Endometrial microvascular endothelial cells (primary cell): ENCODE measurements around the gene IRF2. TPM values are rescaled to one million over a fixed set of nuclear protein-coding genes. Genes with fewer than 3 reads are reported as not detected.

Experiments used
- in situ Hi-C: cut with HindIII; loops from 2 replicates; pipeline ENCODE4 v1.10.0; 2017; ENCODE audit warnings: low sequenced_read_pairs, low pct_unique_long_range_greater_than_20kb; ENCODE audit errors: inconsistent ontology term
- total RNA-seq: library from RNA; depleted of rRNA; stranded (reverse); fragments of >200 nt; gene quantifications from one replicate; pipeline ENCODE4 v1.2.3, GENCODE V29; 2015; ENCODE audit errors: inconsistent ontology term

The IRF2 gene
- total RNA-seq, 1 donor from 2014 or later, result 18.3 TPM

- in situ Hi-C loops, result loop anchor here (5.0 kb wide), 1 partner anchor 178 kb away; no protein-coding TSS in a partner anchor
Observed at GRCh38 chr4:184455299-184455698, 19.1 kb downstream of the IRF2 start.

GRCh38 chr4:184453365-184454160 is 20.8 kb downstream of the IRF2 start:
- in situ Hi-C loops, result no loop called here

DNA sequence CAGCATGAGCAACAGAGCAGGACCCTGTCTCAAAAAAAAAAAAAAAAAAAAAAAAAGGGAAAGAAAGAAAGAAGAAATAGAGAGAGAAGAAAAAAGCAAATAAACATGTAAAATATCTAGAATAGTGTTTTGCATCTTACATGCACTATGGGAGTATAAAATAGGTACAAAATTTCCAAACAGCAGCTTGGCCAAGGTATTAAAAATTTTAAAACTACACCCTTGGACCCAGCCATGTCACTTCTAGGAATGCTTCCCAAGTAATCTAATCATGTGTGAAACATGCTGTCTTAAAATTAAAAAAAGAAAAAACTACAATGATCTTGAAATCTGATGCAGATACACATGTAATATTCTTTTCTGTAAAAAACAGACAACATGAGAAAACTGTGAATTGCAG is 21.6 kb downstream of the IRF2 start:
- in situ Hi-C loops, result no loop called here

DNA sequence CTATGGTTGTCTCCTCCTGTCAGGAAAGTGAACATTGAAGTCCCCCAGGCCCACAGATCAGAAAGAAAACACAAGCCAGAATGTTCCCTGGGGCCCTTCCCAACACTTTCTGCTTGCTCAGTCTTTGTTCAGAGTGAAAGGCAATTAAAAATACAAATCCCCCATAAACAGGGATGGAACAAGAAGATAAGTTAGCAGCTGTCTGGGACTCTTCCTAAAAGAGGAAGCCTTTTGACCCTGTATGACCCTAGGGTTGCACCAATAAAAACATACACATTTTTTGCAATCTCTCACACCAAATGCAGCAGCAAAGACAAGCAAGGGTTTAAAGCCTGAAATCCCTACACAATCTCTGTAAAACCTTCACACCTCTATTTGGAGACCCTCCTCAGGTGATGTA is 22.6 kb downstream of the IRF2 start:
- in situ Hi-C loops, result no loop called here

DNA sequence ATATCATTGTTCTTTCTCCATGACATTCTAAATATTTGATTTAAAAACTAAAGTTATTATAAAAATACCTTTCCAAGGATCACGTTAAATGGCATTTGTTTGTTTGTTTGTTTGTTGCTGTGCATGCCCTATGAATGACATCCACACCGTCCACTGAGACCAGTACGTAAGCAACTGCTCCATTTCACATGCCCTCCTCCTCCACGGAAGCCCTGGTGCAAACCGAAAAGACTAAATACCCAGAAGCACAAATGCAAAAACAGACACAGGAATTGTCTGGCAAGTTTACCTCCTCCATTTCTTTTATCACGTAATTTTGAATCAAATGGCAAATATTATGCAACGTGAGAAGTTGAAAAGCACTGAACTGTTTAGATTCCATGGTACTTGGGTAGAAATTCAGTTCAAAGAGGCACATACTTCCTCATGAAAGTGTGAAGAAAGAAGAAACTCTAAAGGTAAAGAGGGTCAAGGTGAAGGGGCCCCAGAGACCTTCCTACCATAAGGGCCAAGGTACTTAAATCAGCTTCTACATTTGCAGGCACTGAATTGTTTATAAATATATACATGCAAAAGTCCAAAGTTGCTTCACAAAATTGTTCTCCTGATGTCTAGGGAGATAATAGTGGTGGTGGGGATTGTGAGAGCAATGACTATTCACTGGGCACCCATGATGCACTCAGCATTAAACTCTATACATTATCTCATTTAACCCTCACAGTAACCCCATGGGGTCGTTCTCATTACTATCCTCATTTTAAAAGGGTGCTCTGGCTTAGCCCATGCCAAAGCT is 23.4 kb downstream of the IRF2 start:
- in situ Hi-C loops, result no loop called here

DNA sequence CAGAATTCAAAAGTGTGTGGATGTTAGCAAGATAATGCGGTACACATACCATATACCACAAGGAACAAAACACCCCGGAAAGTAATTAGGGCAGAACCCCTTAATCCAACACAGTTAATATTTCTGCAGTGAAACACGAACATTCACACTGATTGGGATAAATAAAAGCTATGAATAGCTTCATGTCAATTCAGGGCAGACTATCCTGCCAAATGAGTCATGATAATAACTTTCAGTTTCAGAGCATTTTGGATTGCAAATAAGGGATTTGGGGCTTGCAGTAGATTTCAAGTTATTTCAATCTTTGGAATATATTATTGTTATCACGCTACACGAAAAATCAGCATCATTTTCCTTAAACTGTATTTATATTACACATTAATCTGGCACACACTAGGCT is 24.3 kb downstream of the IRF2 start:
- in situ Hi-C loops, result no loop called here

DNA sequence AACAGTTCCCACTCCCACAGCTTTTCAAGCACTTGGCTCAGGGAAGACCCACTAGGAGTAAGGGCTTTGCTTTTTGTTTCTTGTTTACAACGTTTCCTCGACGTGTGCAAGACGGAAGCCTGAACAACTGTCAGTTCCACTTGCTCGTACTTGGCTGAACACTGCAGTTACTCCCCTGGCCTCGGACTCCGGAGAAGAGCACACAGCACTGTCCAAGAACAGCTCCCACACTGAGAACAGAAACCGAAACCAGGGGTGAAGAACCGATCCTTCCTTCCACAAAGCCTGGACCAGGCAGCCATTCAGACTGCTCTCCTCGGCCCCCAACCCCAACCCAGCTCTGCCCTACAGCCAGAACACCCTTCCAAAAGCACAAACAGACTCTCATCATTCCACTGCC is 25.5 kb downstream of the IRF2 start:
- in situ Hi-C loops, result no loop called here

DNA sequence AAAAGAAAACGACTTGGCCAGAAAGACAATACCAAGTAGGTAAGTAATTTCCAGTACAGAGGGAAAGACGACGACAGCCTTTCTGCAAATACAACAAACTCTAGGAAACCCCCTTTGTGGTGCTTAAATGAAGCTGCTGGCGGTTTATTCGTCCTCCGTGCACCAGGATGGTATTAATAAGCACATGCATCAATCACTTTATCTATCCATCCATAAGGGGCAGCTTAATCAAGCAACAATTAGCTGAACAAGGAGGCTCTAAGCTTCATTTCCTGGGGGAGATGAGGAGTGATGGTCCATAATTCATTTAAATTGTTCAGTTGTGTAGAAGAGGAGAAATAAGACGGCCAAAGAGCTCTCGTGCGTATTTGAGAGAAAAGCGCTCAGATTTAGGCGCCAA is 26.2 kb downstream of the IRF2 start:
- in situ Hi-C loops, result no loop called here

GRCh38 chr4:184447664-184448063 is 26.7 kb downstream of the IRF2 start:
- in situ Hi-C loops, result no loop called here

DNA sequence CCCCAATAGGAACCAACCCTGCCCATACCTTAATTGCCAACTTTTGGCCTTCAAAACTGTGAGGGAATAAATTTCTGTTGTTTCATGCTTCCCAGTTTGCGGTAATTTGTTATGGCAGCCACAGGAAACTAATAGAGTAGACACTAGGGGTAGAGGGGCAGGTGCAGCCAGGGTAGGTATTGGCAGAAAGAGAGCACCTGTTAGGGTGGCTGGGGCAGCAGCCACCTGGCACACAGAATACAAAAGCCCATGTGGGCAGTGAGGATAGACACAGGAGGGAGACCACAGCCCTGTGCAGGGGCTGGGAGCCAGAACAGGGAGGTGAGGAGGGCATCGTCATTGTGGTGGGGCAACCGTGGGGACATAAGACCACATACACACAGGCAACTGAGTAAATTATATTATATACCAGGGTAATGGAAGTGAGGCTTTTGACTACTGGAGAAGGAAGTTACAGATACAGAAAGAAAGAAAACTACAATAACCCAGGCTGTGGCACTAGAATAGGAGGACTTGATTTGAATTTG is 28.2 kb downstream of the IRF2 start:
- in situ Hi-C loops, result no loop called here

GRCh38 chr4:184444953-184445309 is 29.4 kb downstream of the IRF2 start:
- in situ Hi-C loops, result no loop called here

DNA sequence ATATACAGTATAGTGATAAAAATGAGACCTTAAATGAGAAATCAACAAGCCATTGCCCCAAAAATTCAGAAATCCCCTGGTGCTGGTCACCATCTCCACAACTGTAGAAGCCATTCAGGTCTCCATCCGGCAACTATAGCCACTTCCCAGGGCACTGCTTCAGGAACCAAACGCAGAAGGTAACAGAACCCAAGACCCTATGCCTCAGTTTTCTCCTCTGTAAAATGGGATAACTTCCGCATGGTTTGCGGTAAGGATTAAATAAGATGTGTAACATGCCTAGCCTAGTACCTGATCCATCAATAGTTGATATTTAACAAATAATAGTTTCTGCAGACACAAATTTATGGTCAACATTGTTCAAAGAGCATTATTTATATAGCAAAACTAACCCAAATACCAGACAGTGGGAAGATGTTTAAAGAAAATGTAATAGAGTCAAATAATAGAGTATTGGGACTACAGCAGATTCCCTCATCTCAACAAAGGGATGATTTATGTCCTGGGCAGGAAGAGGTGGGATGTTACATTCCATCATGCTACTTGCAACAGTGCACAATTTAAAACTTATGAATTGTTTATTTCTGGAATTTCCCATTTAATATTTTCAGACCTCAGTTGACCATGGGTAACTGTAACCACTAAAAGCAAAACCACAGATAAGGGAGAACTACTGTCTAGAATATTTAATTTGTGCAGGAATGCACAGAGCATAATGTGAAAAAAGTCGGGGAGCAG is 30.0 kb downstream of the IRF2 start:
- in situ Hi-C loops, result no loop called here

DNA sequence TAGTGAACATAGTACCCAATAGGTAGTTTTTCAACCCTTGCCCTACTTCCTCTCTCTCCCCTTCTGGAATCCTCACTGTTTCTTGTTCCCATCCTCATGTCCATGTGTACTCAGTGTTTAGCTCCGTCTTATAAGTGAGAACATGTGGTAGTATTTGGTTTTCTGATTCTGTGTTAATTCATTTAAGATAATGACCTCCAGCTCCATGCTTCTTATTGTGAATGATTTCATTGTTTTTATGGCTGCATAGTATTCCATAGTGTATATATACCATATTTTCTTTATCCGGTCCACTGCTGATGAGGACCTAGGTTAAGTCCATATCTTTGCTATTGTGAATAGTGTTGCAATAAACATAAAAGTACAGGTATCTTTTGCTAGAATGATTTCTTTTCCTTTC is 31.0 kb downstream of the IRF2 start:
- in situ Hi-C loops, result no loop called here

DNA sequence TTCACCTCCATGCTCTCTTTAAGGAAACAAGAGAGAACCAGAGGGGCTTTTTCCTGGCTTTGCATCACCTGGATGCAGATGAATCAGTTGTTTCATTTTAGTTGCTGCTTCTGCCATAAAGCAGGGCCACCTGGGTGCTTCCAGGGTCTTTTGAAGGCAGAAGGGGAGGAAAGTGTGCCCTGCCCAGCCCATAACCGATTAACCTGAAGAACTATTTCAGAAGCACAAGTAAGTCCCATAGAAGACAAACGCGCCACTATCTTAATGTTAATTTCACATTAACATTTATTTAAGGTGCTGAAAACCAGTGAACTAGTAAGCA is 32.1 kb downstream of the IRF2 start:
- in situ Hi-C loops, result no loop called here

DNA sequence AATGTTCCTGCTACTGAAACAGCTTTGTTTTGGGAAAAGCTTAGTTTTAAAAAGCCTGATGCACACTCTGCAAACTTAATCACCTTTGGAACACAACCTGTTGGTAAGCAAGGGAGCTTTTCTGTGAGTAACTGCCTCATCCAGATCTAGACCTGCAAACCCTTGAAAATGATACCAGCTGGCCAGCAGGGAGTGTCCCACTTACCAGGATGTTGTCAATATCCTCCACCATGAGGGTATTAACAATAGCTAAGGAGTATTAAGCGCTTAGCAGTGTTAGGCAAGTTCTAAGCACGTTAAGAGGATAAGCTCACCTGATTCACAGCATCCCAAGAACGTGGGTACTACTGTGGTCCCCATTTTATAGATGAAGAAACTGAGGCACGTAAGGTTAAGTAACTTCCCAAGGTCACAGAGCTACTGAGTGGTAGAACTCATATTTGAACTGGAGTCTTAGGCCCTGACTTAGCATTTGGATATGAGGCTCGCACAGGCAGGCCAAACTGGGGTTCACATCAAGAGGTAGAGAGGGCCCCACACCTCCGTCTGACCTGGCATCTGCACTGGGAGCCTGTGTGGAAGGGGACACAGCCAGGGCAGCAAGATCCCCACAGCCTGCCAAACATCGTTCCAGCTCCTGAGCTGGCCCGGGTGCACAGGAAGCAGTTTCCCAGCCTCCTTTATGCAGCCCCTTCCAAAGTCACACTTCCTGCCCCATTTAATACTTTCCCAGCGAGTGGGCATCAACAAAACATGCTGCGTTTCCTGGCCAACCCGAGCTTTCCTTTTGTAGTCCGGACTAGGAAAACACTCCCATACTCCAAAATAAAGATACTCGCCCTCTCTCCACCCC is 32.7 kb downstream of the IRF2 start:
- in situ Hi-C loops, result no loop called here

DNA sequence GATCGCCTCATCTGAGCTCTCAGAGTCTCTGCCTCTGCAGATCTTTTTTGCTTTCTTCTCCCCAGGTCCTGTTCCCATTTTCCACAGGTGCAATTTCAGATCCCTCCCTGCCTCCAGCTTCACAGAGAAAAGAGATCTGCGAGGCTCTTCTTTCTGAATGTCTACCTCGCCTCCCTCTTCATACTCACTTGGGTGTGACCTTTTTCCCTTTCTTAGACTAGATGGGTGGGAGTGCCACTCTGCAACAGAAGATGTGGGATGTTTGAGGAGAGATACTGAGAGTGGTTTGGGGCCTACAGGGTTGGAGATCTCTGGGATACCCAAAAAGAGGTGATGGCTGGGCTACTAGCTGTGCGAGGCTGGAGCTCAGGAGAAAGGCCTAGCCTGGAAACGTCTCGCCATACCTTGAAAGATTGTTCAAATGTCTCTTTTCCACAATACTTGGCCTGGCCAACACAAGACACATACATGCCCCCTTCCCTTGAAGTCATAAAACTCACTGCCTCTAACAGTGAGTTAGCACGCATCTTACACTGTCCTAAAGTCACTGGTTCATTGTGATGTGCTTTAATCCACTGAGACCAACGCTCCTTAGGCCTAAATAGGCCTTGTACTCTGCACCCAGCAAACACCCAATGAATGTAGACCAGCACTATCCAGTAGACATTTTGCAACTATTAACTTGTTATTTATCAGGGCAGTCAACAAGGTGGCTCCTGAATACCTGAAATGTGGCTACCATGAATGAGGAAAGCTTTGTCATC is 33.6 kb downstream of the IRF2 start:
- in situ Hi-C loops, result no loop called here

DNA sequence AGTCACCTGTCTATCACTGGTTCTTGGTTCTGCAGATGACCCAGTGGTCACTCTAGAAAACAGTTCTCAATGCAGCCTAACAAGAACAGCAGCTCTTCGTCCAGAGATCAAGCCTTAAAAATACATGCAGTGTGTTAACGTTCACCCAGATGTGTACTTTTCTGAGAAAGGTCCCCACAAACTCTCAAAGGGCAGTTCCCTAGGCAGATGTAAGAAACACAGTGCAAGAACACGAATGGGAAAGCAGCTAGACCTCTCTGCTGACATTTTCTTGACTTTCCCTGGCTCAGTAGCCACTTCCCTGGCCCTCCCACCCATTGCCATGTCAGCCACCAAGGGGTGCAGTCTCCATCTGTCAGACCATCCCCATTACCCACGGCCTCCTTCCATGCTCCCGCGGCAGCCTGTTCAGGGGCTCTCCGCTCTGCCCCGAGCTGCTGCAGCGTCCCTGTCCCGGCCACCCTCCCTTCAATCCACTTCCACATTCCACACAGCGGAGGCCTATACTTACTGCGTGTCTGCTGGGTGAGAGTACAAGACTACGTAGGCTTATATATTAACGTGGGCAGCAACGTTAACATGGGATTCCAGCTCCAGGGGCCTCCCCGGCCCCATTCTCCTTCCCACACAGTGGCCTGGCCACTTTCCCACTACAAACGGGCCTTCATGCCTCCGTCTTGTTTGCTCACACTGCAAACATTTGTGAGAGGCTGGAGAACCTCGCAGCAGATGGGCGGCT is 34.3 kb downstream of the IRF2 start:
- in situ Hi-C loops, result no loop called here
